Gastroesophageal sphincter (tissue), 3 donors: ENCODE measurements around the gene SAMD4A.

Experiments used
- CTCF ChIP-seq, 4 experiments: fragments of 200-600 bp in 2 of 4; fragments of 450-650 bp in 2 of 4; sonication (generic) in 1 of 4; IDR thresholded peaks; one replicate each; pipeline ENCODE4 v1.5.1; 2017 to 2019; ENCODE audit warnings: antibody characterized with exemption in 4 of 4, mild to moderate bottlenecking in 2 of 4, moderate library complexity in 2 of 4
- POLR2AphosphoS5 ChIP-seq: sonication (generic); formaldehyde crosslinking; IDR thresholded peaks from one replicate; pipeline ENCODE4 v1.6.1; 2017; ENCODE audit warnings: antibody characterized with exemption

GRCh38 chr14:54766276-54767138 lies 199.6 kb downstream of the SAMD4A start:
- TF ChIP-seq CTCF (IDR thresholded peaks at IDR 0.05) (no peak), POLR2AphosphoS5 (no peak)
